Measurements from ENCODE around the gene PRMT1.

PRMT1 gene

GRCh38 chr19:49682274-49682673 lies 5.2 kb downstream of the PRMT1 start:
- Mint-ChIP-seq H3K9me3 (no peaks in the 10 kb centered on the region), H3K36me3 (ENCODE audit: insufficient read depth) (peaks cover 67% of the 10 kb centered on the region), H3K4me3 (no peak overlapping the region), H3K4me1 (ENCODE audit: low read depth in 2 of 2) (peaks cover 22 to 26% of the 10 kb centered on the region in 2 donors), H3K27me3 (no peaks in the 10 kb centered on the region), H3K27ac (peak overlapping the region in 1 of 2 donors; percentile 57)
- no peak for DNase-seq
- no peak for ATAC-seq (replicated peaks)

DNA sequence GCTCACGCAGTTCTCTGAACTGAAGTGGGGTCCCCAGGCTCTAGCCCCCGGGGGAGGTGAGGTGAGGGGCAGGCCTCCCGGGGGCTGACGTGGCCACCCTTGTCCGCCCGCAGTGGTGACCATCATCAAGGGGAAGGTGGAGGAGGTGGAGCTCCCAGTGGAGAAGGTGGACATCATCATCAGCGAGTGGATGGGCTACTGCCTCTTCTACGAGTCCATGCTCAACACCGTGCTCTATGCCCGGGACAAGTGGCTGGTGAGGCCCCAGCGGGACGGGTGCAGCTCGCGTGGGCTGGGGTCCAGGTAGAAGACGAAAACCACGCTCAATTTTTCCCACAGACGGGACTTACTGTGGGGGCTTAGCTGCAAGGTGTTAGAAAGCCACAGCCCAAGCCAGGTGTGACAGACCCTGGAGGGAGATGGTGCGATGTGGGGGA lies 6.8 kb downstream of the PRMT1 start:
- Mint-ChIP-seq H3K36me3 (ENCODE audit: insufficient read depth) (peaks cover 66% of the 10 kb centered on the region), H3K27me3 (no peaks in the 10 kb centered on the region), H3K4me3 (no peak overlapping the region), H3K27ac (no peak overlapping the region), H3K9me3 (no peaks in the 10 kb centered on the region), H3K4me1 (ENCODE audit: low read depth in 2 of 2) (peaks cover 17 to 18% of the 10 kb centered on the region in 2 donors)
- ATAC-seq (replicated peaks) (no peak), DNase-seq (no peak)

DNA sequence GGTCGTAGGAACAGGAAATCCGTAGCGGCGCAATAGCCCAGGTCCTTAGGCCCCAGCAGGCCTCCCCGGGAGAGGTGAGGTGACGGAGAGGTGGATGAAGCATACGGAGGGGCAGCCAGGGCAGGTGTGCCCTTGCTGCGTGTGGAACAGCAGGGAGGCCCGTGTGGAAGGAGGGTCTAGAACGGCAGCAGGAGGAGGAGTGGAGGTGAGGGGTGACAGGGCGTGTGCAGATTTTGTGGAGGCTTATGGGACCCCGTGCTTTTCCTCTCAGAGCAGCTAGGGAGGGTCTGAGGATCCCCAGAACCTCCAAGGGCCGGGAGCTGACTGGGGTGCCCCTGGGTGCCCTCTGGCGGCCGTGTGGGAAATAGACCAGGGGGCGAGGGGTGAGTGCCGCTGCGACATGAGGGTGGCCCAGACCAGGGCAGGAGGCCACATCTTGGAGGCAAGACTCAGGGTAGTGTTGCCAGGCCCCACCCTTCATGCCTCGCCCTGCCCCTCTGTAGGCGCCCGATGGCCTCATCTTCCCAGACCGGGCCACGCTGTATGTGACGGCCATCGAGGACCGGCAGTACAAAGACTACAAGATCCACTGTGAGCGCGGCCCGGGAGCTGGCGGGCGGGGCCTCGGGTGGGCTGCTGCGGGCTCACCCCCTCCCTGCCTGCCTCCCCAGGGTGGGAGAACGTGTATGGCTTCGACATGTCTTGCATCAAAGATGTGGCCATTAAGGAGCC lies 7.3 kb downstream of the PRMT1 start:
- Mint-ChIP-seq H3K4me3 (no peak overlapping the region), H3K36me3 (ENCODE audit: insufficient read depth) (peaks cover 67% of the 10 kb centered on the region), H3K9me3 (no peaks in the 10 kb centered on the region), H3K27me3 (no peaks in the 10 kb centered on the region), H3K27ac (no peak overlapping the region), H3K4me1 (ENCODE audit: low read depth in 2 of 2) (peaks cover 12 to 16% of the 10 kb centered on the region in 2 donors)
- no peak for DNase-seq
- no peak for ATAC-seq (replicated peaks)

DNA sequence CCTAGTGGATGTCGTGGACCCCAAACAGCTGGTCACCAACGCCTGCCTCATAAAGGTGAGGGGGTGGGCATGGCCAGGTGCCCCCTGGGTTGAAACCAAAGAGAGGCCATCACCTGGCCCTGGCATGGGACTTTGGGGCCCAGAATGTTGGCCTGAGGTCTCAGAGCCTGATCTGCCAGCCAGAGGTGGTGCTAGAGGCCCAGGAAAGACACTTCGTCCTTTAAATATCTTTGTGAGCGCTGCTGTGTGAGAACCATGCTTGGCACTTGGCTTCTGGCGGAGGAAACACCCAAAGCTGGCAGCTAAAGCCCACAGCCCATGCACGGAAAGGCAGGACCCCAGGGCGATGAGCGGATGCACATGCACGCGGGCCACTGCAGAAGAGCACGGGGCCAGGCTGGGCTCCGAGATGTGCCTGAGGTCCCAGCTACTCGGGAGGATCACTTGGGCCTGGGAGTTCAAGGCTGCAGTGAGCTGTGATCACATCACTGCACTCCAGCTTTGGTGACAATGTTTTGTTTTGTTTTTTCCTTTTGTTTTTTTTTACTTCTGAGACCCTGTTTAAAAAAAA lies 8.0 kb downstream of the PRMT1 start:
- H3K36me3 Mint-ChIP-seq (ENCODE audit: insufficient read depth) = peaks cover 68% of the 10 kb centered on the region
- H3K27ac Mint-ChIP-seq = no peak overlapping the region
- H3K9me3 Mint-ChIP-seq = no peaks in the 10 kb centered on the region

GRCh38 chr19:49685845-49686332 lies 8.8 kb downstream of the PRMT1 start:
- DNase-seq = no peak
- Mint-ChIP-seq H3K36me3 (ENCODE audit: insufficient read depth) (peaks cover 65% of the 10 kb centered on the region), H3K4me3 (no peak overlapping the region), H3K9me3 (no peaks in the 10 kb centered on the region), H3K27me3 (peaks cover 12 to 14% of the 10 kb centered on the region in 2 donors), H3K4me1 (ENCODE audit: low read depth in 2 of 2) (peaks cover 9 to 19% of the 10 kb centered on the region in 2 donors), H3K27ac (no peak overlapping the region)
- ATAC-seq (replicated peaks) = no peak

More for the DNA sequence above, 8.0 kb downstream of the PRMT1 start:
- peaks cover 5 to 13% of the 10 kb centered on the region in 2 donors for H3K4me1 Mint-ChIP-seq (ENCODE audit: low read depth in 2 of 2)
- DNase-seq (no peak), ATAC-seq (replicated peaks) (no peak)
- H3K27me3 Mint-ChIP-seq = peaks cover 4 to 6% of the 10 kb centered on the region in 2 donors
- H3K4me3 Mint-ChIP-seq = no peak overlapping the region

GRCh38 chr19:49686503-49687088 lies 9.5 kb downstream of the PRMT1 start:
- H3K4me1 Mint-ChIP-seq (ENCODE audit: low read depth in 2 of 2) = peaks cover 14 to 23% of the 10 kb centered on the region in 2 donors
- peaks cover 63% of the 10 kb centered on the region for H3K36me3 Mint-ChIP-seq (ENCODE audit: insufficient read depth)
- H3K27ac Mint-ChIP-seq = no peak overlapping the region
- H3K9me3 Mint-ChIP-seq = no peaks in the 10 kb centered on the region
- H3K27me3 Mint-ChIP-seq = peaks cover 18 to 21% of the 10 kb centered on the region in 2 donors
- no peak for ATAC-seq (replicated peaks)
- no peak for DNase-seq
- no peak overlapping the region for H3K4me3 Mint-ChIP-seq

DNA sequence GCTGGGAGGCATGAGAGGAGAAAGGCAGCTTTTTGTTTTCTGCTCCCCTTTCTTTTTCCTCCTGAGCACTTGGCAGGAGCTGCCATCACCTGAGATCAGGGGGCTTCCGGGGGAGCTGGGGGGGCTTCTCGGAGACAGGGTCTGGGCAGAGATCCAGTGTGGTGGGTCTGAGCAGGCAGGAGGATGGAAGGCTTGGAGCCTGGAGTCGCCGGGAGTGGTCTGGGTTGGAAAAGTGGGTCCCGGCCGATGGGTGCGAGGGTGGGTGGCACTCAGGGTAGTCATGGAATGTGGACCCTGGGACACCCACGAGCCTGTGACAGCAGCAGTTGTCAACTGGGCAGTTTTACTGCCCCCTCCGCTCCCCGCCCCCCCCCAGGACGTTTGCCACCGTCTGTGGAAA lies 10.1 kb downstream of the PRMT1 start:
- peaks cover 18 to 27% of the 10 kb centered on the region in 2 donors for H3K27me3 Mint-ChIP-seq
- DNase-seq (no peak), ATAC-seq (replicated peaks) (no peak)
- no peak overlapping the region for H3K4me3 Mint-ChIP-seq
- peaks cover 58% of the 10 kb centered on the region for H3K36me3 Mint-ChIP-seq (ENCODE audit: insufficient read depth)
- H3K9me3 Mint-ChIP-seq = no peaks in the 10 kb centered on the region
- H3K27ac Mint-ChIP-seq = no peak overlapping the region
- H3K4me1 Mint-ChIP-seq (ENCODE audit: low read depth in 2 of 2) = peaks cover 14 to 23% of the 10 kb centered on the region in 2 donors

GRCh38 chr19:49687566-49688316 lies 10.7 kb downstream of the PRMT1 start:
- H3K27me3 Mint-ChIP-seq = peaks cover 18 to 33% of the 10 kb centered on the region in 2 donors
- no peak overlapping the region for H3K27ac Mint-ChIP-seq
- no peak for ATAC-seq (replicated peaks)
- H3K36me3 Mint-ChIP-seq (ENCODE audit: insufficient read depth) = peaks cover 56% of the 10 kb centered on the region
- peaks cover 14 to 26% of the 10 kb centered on the region in 2 donors for H3K4me1 Mint-ChIP-seq (ENCODE audit: low read depth in 2 of 2)
- H3K9me3 Mint-ChIP-seq = no peaks in the 10 kb centered on the region
- DNase-seq = no peak
- H3K4me3 Mint-ChIP-seq = no peak overlapping the region

DNA sequence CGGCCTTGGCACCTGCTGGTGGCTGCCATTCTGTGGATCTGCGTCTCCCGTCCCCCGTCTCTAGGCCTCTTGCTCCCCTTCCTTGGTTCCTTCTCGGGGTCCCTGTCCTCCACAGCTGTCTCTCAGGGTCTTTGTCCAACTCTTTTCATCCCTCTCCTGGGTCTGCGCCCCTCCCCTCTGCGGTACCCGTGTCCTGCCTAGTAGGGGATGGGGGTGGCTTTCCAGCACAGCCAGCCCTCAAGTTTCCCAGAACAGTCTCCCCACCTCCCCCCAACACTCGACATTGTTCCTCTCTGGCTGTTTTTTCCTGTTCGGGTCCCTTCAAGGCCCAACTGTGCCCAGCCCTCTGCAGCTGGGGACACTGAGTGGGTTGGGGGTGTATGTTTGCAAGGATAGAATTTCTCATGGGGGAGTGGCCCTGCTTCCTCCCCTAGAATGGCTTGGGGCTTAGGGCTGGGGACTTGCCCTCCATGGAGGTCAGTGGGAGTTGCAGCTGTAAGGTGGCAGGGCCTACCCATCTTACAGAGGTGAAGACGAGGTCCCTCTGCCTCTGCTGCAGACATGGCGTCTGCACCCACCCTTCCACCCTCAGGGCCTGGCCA lies 11.6 kb downstream of the PRMT1 start:
- peaks cover 47% of the 10 kb centered on the region for H3K36me3 Mint-ChIP-seq (ENCODE audit: insufficient read depth)
- peaks cover 14 to 26% of the 10 kb centered on the region in 2 donors for H3K4me1 Mint-ChIP-seq (ENCODE audit: low read depth in 2 of 2)
- DNase-seq (no peak), ATAC-seq (replicated peaks) (no peak)
- peak overlapping the region in 1 of 2 donors; percentile 44 for H3K27ac Mint-ChIP-seq
- H3K27me3 Mint-ChIP-seq = peaks cover 18 to 39% of the 10 kb centered on the region in 2 donors
- no peaks in the 10 kb centered on the region for H3K9me3 Mint-ChIP-seq
- H3K4me3 Mint-ChIP-seq = no peak overlapping the region

DNA sequence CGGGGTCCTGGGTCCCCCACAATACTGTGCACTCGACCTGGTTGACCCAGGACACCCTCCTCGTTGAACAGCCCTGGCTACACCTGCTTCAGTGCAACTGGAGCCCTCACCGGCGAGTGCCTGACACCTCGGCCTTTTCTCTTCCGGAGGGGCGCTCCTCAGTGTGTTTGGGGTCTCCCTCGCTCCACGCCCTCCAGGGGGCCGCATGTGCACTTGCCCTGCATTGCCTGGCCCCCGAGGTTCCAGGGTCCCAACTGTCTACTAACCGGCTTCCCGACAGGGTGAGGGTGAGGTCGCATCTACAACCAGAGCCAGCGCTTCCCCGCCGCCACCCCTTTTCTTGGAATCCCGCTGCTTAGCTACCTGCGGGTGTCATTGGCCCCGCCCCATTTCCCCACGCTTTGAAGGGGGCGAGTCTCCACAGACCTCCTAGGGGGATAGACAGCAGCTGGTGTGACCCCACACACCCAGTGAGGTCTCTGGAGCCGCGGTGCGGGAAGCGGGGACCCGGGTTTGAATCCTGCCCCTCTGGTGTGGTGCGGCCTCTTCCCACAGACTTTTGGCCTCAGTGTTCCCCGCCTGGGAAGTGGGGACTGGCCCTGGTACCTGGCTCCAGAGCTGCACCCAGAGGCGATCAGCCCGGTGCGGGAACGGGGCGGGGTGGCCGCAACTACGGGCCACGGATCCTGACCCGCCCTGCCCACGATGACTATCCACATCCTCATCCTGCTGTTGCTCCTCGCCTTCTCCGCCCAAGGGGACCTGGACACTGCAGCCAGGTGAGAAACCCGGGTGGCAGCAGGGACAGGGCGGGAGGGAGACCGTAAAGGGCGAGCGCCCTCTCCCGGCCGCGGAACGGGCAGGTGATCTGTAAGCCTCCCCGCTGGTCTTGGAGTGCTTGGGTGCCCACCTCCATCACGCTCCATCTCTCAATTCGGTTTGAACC lies 12.3 kb downstream of the PRMT1 start, which contains the start of gene ADM5:
Gene ADM5, plus strand, starts transcription at position 462 of the 946 bp plus-strand sequence. Its CDS starts 244 bp downstream, at position 706.
- peaks cover 41% of the 10 kb centered on the region for H3K36me3 Mint-ChIP-seq (ENCODE audit: insufficient read depth)
- peaks cover 18 to 39% of the 10 kb centered on the region in 2 donors for H3K27me3 Mint-ChIP-seq
- H3K9me3 Mint-ChIP-seq = no peaks in the 10 kb centered on the region
- ATAC-seq (replicated peaks) (peak; percentile 42), DNase-seq (no peak)
- peak within 1 kb of the TSS in 1 of 2 donors; percentile 44 for H3K27ac Mint-ChIP-seq
- peak within 1 kb of the TSS; percentile 76 to 82 for H3K4me3 Mint-ChIP-seq
- H3K4me1 Mint-ChIP-seq (ENCODE audit: low read depth in 2 of 2) = peaks cover 14 to 24% of the 10 kb centered on the region in 2 donors

DNA sequence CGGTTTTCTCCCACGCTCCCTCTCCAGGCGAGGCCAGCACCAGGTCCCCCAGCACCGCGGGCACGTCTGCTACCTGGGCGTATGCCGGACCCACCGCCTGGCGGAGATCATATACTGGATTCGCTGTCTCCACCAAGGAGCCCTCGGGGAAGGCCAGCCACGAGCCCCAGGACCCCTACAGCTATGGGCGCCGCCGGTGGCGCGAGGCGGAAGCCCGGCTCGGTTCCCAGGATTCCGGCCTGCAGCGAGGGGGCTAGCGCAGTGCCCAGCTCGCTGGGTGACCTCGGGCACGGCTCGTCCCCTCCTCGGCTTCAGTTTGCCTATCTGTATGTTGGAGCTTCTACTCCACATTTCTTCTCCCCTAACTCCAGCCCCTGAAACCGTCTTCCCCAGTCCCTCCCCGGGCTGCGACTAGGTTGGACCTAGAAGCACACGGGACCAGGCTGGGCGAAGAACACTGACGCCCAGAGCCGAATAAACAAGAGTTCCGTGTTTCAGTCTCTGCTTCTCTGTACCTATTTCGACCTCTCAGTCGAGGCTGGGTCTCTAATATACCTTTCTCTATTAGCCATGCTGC lies 13.1 kb downstream of the PRMT1 start:
- DNase-seq (no peak), ATAC-seq (replicated peaks) (no peak)
- Mint-ChIP-seq H3K9me3 (no peaks in the 10 kb centered on the region), H3K27ac (peak overlapping the region in 1 of 2 donors; percentile 41), H3K4me1 (ENCODE audit: low read depth in 2 of 2) (peaks cover 14 to 24% of the 10 kb centered on the region in 2 donors), H3K27me3 (peaks cover 18 to 39% of the 10 kb centered on the region in 2 donors), H3K36me3 (ENCODE audit: insufficient read depth) (peaks cover 38% of the 10 kb centered on the region), H3K4me3 (peak overlapping the region; percentile 76 to 82)

All from effector memory CD8-positive, alpha-beta T cell (primary cell).